ENCODE results near the gene RFPL1.

GRCh38 chr22:29431986-29432385, 6.4 kb upstream of the RFPL1 start:
- TF ChIP-seq, protein P1, sequence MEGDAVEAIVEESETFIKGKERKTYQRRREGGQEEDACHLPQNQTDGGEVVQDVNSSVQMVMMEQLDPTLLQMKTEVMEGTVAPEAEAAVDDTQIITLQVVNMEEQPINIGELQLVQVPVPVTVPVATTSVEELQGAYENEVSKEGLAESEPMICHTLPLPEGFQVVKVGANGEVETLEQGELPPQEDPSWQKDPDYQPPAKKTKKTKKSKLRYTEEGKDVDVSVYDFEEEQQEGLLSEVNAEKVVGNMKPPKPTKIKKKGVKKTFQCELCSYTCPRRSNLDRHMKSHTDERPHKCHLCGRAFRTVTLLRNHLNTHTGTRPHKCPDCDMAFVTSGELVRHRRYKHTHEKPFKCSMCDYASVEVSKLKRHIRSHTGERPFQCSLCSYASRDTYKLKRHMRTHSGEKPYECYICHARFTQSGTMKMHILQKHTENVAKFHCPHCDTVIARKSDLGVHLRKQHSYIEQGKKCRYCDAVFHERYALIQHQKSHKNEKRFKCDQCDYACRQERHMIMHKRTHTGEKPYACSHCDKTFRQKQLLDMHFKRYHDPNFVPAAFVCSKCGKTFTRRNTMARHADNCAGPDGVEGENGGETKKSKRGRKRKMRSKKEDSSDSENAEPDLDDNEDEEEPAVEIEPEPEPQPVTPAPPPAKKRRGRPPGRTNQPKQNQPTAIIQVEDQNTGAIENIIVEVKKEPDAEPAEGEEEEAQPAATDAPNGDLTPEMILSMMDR (IDR thresholded peaks at IDR 0.05), result no peak
- no peak for TF ChIP-seq POLR2A (IDR thresholded peaks at IDR 0.05)

Data from upper lobe of left lung (tissue), 4 donors.